ENCODE measurements around the gene MACO1.
A peak's percentile ranks its signal among the peaks of the same experiment; 100 is the strongest.

Gene MACO1

GRCh38 chr1:25516686-25517085 is 86.0 kb downstream of the MACO1 start:
- TF ChIP-seq TCF12 (IDR thresholded peaks at IDR 0.05; ENCODE audit: low read depth) (no peak), EGR1 (IDR thresholded peaks at IDR 0.05) (no peak), REST (IDR thresholded peaks at IDR 0.05; ENCODE audit: low read depth) (no peak), TEAD4 (IDR thresholded peaks at IDR 0.05) (no peak), CEBPB (IDR thresholded peaks at IDR 0.05) (no peak), CREB1 (IDR thresholded peaks at IDR 0.05; ENCODE audit: low read depth) (no peak), TAF1 (IDR thresholded peaks at IDR 0.05; ENCODE audit: low read depth) (no peak), USF1 (IDR thresholded peaks at IDR 0.05) (no peak), FOXM1 (IDR thresholded peaks at IDR 0.05; ENCODE audit: borderline replicate concordance, low read depth) (no peak), YY1 (IDR thresholded peaks at IDR 0.05; ENCODE audit: low read depth) (no peak)

- TF ChIP-seq YY1 (IDR thresholded peaks at IDR 0.05; ENCODE audit: low read depth) (no peak), EGR1 (IDR thresholded peaks at IDR 0.05) (no peak), TEAD4 (IDR thresholded peaks at IDR 0.05) (no peak), CEBPB (IDR thresholded peaks at IDR 0.05) (no peak), EP300 (IDR thresholded peaks at IDR 0.05; ENCODE audit: borderline replicate concordance) (no peak), MAX (IDR thresholded peaks at IDR 0.05) (no peak), CREB1 (IDR thresholded peaks at IDR 0.05; ENCODE audit: low read depth) (no peak), TCF12 (IDR thresholded peaks at IDR 0.05; ENCODE audit: low read depth) (no peak), REST (IDR thresholded peaks at IDR 0.05; ENCODE audit: low read depth) (no peak), FOXM1 (IDR thresholded peaks at IDR 0.05; ENCODE audit: borderline replicate concordance, low read depth) (no peak)
These were observed 87.0 kb downstream of the MACO1 start for GRCh38 chr1:25517476-25518394.

- no peak for TF ChIP-seq ZBTB7A (IDR thresholded peaks at IDR 0.05; ENCODE audit: low read depth)
- no peak for TF ChIP-seq YY1 (IDR thresholded peaks at IDR 0.05; ENCODE audit: low read depth)
- TF ChIP-seq REST (IDR thresholded peaks at IDR 0.05; ENCODE audit: low read depth): no peak
- TF ChIP-seq EGR1 (IDR thresholded peaks at IDR 0.05): no peak
- TF ChIP-seq TAF1 (IDR thresholded peaks at IDR 0.05; ENCODE audit: low read depth): no peak
- TF ChIP-seq NFIC (IDR thresholded peaks at IDR 0.05): no peak
- no peak for TF ChIP-seq MAX (IDR thresholded peaks at IDR 0.05)
- TF ChIP-seq FOXM1 (IDR thresholded peaks at IDR 0.05; ENCODE audit: borderline replicate concordance, low read depth): no peak
- TF ChIP-seq CEBPB (IDR thresholded peaks at IDR 0.05): no peak
- no peak for TF ChIP-seq EP300 (IDR thresholded peaks at IDR 0.05; ENCODE audit: borderline replicate concordance)
- TF ChIP-seq RAD21 (IDR thresholded peaks at IDR 0.05; ENCODE audit: low read depth): no peak
- TF ChIP-seq TCF12 (IDR thresholded peaks at IDR 0.05; ENCODE audit: low read depth): no peak
These were observed 88.9 kb downstream of the MACO1 start for GRCh38 chr1:25519624-25520023.

- TF ChIP-seq RAD21 (IDR thresholded peaks at IDR 0.05; ENCODE audit: low read depth) (peak; percentile 67), USF1 (IDR thresholded peaks at IDR 0.05) (no peak), TCF12 (IDR thresholded peaks at IDR 0.05; ENCODE audit: low read depth) (no peak)
These were observed 89.9 kb downstream of the MACO1 start for GRCh38 chr1:25520446-25521061.
